ENCODE measurements around the gene NTM. TPM values are rescaled to one million over a fixed set of nuclear protein-coding genes. Genes with fewer than 3 reads are reported as not detected.

The NTM gene
- total RNA-seq, 1 experiment from 2014 or later: 16.4 TPM

DNA sequence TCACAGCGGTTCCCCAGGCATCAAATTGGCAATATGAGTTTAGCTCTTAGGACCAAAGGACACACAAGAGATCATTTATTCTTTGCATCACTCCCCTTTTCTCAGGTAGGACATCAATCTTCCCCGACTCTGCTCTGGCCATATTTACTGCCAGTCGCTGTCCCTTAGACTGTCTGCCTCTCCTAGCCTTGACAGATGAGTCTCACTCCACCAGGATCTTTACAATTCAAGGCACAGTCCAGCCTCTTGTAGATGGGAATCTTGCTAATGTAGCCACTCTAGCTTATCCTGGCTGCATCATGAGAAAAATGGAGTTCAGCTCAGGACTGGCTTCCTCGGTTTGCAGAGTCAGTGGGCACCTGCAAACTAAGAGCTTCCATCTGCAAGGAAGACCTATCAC, 915.2 kb downstream of the NTM start:
- Mint-ChIP-seq H3K9me3 (no peaks in the 10 kb centered on the region), H3K36me3 (no peaks in the 10 kb centered on the region), H3K4me3 (no peak overlapping the region), H3K27me3 (ENCODE audit: low read depth) (no peaks in the 10 kb centered on the region), H3K27ac (no peak overlapping the region), H3K4me1 (peaks cover 25% of the 10 kb centered on the region)
- CTCF ChIA-PET: interaction anchor here (1.3 to 2.1 kb wide), 2 partner anchors 15 to 27 kb away, joined by 5 to 9 read pairs; no protein-coding TSS in a partner anchor
- no peak for DNase-seq (ENCODE audit: low spot score)
- POLR2A ChIA-PET: no interaction called here
- ATAC-seq: no peak
- TF ChIP-seq TP53 (CRISPR knock-in tag; IDR thresholded peaks at IDR 0.05) (no peak), GABPB1 (CRISPR knock-in tag; IDR thresholded peaks at IDR 0.05) (no peak), ATF6 (CRISPR knock-in tag; IDR thresholded peaks at IDR 0.05) (no peak), SMAD4 (CRISPR knock-in tag; IDR thresholded peaks at IDR 0.05) (no peak), CTCF (IDR thresholded peaks at IDR 0.05) (no peak), MXD4 (CRISPR knock-in tag; IDR thresholded peaks at IDR 0.05; ENCODE audit: borderline replicate concordance) (no peak), NFYB (CRISPR knock-in tag; conservative IDR thresholded peaks at IDR 0.05; ENCODE audit: low read depth) (no peak), ATF3 (CRISPR knock-in tag; conservative IDR thresholded peaks at IDR 0.05) (no peak), ZNF281 (CRISPR knock-in tag; IDR thresholded peaks at IDR 0.05) (no peak), ZNF532 (CRISPR knock-in tag; IDR thresholded peaks at IDR 0.05; ENCODE audit: borderline replicate concordance) (no peak), ZNF121 (CRISPR knock-in tag; IDR thresholded peaks at IDR 0.05) (no peak)

GRCh38 chr11:132286106-132286505, 915.7 kb downstream of the NTM start:
- ATAC-seq: no peak
- ChIA-PET POLR2A (no interaction called here), CTCF (interaction anchor here (1.3 to 2.1 kb wide), 2 partner anchors 14 to 27 kb away, joined by 5 to 9 read pairs; no protein-coding TSS in a partner anchor)
- H3K9me3 Mint-ChIP-seq: no peaks in the 10 kb centered on the region
- H3K4me1 Mint-ChIP-seq: peaks cover 25% of the 10 kb centered on the region
- no peak for DNase-seq (ENCODE audit: low spot score)
- H3K4me3 Mint-ChIP-seq: no peak overlapping the region
- H3K27ac Mint-ChIP-seq: no peak overlapping the region
- H3K27me3 Mint-ChIP-seq (ENCODE audit: low read depth): no peaks in the 10 kb centered on the region
- no peaks in the 10 kb centered on the region for H3K36me3 Mint-ChIP-seq
- TF ChIP-seq RELA (CRISPR knock-in tag; IDR thresholded peaks at IDR 0.05; ENCODE audit: borderline replicate concordance) (no peak), TP53 (CRISPR knock-in tag; IDR thresholded peaks at IDR 0.05) (no peak), SMAD3 (CRISPR knock-in tag; IDR thresholded peaks at IDR 0.05; ENCODE audit: borderline replicate concordance) (no peak), PREB (CRISPR knock-in tag; IDR thresholded peaks at IDR 0.05; ENCODE audit: borderline replicate concordance) (no peak), CREM (CRISPR knock-in tag; IDR thresholded peaks at IDR 0.05) (no peak), MYBL2 (CRISPR knock-in tag; IDR thresholded peaks at IDR 0.05) (no peak), GABPB1 (CRISPR knock-in tag; IDR thresholded peaks at IDR 0.05) (no peak), MLX (CRISPR knock-in tag; IDR thresholded peaks at IDR 0.05) (no peak), NR3C1 (CRISPR knock-in tag; conservative IDR thresholded peaks at IDR 0.05; ENCODE audit: low read depth) (no peak), HMGA2 (CRISPR knock-in tag; IDR thresholded peaks at IDR 0.05) (no peak)
- TF ChIP-seq, protein P1, sequence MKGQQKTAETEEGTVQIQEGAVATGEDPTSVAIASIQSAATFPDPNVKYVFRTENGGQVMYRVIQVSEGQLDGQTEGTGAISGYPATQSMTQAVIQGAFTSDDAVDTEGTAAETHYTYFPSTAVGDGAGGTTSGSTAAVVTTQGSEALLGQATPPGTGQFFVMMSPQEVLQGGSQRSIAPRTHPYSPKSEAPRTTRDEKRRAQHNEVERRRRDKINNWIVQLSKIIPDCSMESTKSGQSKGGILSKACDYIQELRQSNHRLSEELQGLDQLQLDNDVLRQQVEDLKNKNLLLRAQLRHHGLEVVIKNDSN (CRISPR knock-in tag; IDR thresholded peaks at IDR 0.05): no peak
